ENCODE data around the gene CCDC171. TPM values are rescaled to one million over a fixed set of nuclear protein-coding genes. Genes with fewer than 3 reads are reported as not detected.

CCDC171 gene
- total RNA-seq: 1 to 10 TPM; 4.9 to 6.0 TPM

DNA sequence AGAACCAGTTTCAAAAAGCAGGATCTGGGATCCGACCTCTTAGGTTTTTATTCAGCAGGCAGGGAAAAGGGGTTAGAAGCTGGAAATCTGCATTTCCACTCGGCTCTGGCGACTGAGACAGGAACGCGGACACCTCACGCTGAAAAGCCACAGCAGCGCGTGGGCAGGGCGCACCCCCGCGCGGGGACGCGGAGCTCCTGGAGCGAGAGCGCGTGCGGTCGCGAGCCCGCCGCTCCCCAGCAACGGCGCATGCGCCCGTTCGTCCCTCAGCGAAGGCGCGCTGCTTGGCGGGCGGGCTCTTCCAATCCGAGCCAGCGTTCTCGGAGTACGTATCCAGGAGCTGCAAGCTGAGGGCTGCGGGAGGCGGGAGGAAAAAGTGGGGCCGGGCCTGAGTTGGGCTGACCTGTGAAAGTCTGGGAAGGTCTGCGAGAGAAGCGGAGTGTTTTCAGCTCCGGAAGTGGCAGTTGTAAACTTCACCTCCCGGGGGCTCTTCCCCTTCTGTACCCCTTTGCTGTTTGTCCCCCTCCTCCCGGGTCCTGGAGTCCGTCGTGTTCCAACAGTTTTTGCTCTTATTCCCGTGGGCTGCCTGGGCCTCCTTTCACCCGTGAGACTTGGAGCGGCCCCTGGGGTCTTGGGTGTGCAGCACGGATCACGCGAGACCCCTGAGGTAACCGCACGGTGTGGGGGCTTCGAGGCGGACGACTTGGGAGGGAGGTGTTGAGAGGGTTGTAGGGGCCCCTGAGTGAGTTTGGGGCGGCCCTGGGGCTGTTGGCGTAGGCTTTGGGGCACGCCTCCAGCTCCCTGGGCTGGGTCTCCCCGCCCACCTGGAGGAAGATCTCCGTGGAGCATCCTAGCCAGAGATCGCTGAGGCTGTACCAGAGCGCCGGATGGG is at the start of gene CCDC171:
Gene CCDC171, plus strand, starts transcription at position 408 of the 892 bp plus-strand sequence. CDS start 11,046 bp downstream, outside the sequence.
- peak; percentile 86 to 87 for ATAC-seq (replicated peaks in 1 of 2)
- peak; percentile 87 to 89 for DNase-seq
- H3K27ac Mint-ChIP-seq: peak within 1 kb of the TSS; percentile 92
- no peaks in the 10 kb centered on the region for H3K27me3 Mint-ChIP-seq (ENCODE audit: low read depth)
- H3K4me3 Mint-ChIP-seq: peak within 1 kb of the TSS; percentile 93 to 96
- H3K4me1 Mint-ChIP-seq (ENCODE audit: low read depth): peaks cover 21% of the 10 kb centered on the region
- no peaks in the 10 kb centered on the region for H3K36me3 Mint-ChIP-seq (ENCODE audit: insufficient read depth in 2 of 2)
- peaks cover 0 to 2% of the 10 kb centered on the region in 2 donors for H3K9me3 Mint-ChIP-seq

- H3K27me3 Mint-ChIP-seq (ENCODE audit: low read depth): no peaks in the 10 kb centered on the region
- ATAC-seq (replicated peaks in 1 of 2) (no peak), DNase-seq (no peak)
- H3K27ac Mint-ChIP-seq: peak overlapping the region; percentile 28
- peak overlapping the region in 1 of 2 donors; percentile 18 for H3K4me3 Mint-ChIP-seq
- no peaks in the 10 kb centered on the region for H3K9me3 Mint-ChIP-seq
- H3K4me1 Mint-ChIP-seq (ENCODE audit: low read depth): peaks cover 59% of the 10 kb centered on the region
- peaks cover 17 to 46% of the 10 kb centered on the region in 2 donors for H3K36me3 Mint-ChIP-seq (ENCODE audit: insufficient read depth in 2 of 2)
Observed at GRCh38 chr9:15505921-15506320, 46.9 kb upstream of the CCDC171 start.

GRCh38 chr9:15509931-15510788 is 42.7 kb upstream of the CCDC171 start:
- H3K9me3 Mint-ChIP-seq: no peaks in the 10 kb centered on the region
- H3K36me3 Mint-ChIP-seq (ENCODE audit: insufficient read depth in 2 of 2): peaks cover 13 to 33% of the 10 kb centered on the region in 2 donors
- DNase-seq (peak; percentile 64 to 68), ATAC-seq (replicated peaks in 1 of 2) (peak; percentile 49 to 56)
- peak overlapping the region; percentile 85 to 92 for H3K4me3 Mint-ChIP-seq
- peaks cover 66% of the 10 kb centered on the region for H3K4me1 Mint-ChIP-seq (ENCODE audit: low read depth)
- H3K27me3 Mint-ChIP-seq (ENCODE audit: low read depth): no peaks in the 10 kb centered on the region
- peak overlapping the region; percentile 95 for H3K27ac Mint-ChIP-seq

GRCh38 chr9:15510789-15511575 is 41.9 kb upstream of the CCDC171 start, which contains the start of gene PSIP1:
TSS of gene PSIP1 (minus strand) at chr9:15510970. CDS start at chr9:15510188, 782 bp downstream.
- no peaks in the 10 kb centered on the region for H3K27me3 Mint-ChIP-seq (ENCODE audit: low read depth)
- peaks cover 61% of the 10 kb centered on the region for H3K4me1 Mint-ChIP-seq (ENCODE audit: low read depth)
- no peaks in the 10 kb centered on the region for H3K9me3 Mint-ChIP-seq
- DNase-seq (peak; percentile 89), ATAC-seq (replicated peaks in 1 of 2) (peak; percentile 89)
- H3K4me3 Mint-ChIP-seq: peak within 1 kb of the TSS; percentile 90 to 92
- peak within 1 kb of the TSS; percentile 98 for H3K27ac Mint-ChIP-seq
- peaks cover 11 to 28% of the 10 kb centered on the region in 2 donors for H3K36me3 Mint-ChIP-seq (ENCODE audit: insufficient read depth in 2 of 2)

DNA sequence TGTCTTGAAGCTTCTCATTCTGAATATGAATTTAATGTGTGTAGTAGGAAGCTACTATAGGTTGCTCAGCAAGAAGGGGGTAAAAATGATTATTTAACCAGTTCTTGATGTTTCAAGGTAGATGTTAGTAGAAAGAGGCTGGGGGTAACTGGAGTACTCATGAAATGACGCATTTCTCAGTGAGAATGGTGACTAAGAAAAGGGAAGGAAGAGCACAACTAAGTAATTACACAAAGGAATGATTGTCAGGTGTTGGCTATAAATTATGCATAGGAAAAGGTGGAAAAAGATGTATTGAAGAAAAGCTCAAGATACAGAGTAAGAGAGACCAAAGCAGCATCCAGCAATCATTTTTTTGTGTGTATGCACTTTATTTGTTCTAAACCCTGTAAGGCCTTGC is 40.6 kb upstream of the CCDC171 start:
- DNase-seq (no peak), ATAC-seq (replicated peaks in 1 of 2) (no peak)
- Mint-ChIP-seq H3K36me3 (ENCODE audit: insufficient read depth in 2 of 2) (peaks cover 10 to 20% of the 10 kb centered on the region in 2 donors), H3K27me3 (ENCODE audit: low read depth) (no peaks in the 10 kb centered on the region), H3K9me3 (no peaks in the 10 kb centered on the region), H3K4me3 (peak overlapping the region; percentile 7 to 8), H3K27ac (peak overlapping the region; percentile 74), H3K4me1 (ENCODE audit: low read depth) (peaks cover 49% of the 10 kb centered on the region)

GRCh38 chr9:15512889-15513288 is 40.0 kb upstream of the CCDC171 start:
- Mint-ChIP-seq H3K4me1 (ENCODE audit: low read depth) (peaks cover 48% of the 10 kb centered on the region), H3K36me3 (ENCODE audit: insufficient read depth in 2 of 2) (peaks cover 10 to 19% of the 10 kb centered on the region in 2 donors), H3K9me3 (no peaks in the 10 kb centered on the region), H3K27me3 (ENCODE audit: low read depth) (no peaks in the 10 kb centered on the region), H3K27ac (no peak overlapping the region), H3K4me3 (no peak overlapping the region)
- ATAC-seq (replicated peaks in 1 of 2) (no peak), DNase-seq (no peak)

DNA sequence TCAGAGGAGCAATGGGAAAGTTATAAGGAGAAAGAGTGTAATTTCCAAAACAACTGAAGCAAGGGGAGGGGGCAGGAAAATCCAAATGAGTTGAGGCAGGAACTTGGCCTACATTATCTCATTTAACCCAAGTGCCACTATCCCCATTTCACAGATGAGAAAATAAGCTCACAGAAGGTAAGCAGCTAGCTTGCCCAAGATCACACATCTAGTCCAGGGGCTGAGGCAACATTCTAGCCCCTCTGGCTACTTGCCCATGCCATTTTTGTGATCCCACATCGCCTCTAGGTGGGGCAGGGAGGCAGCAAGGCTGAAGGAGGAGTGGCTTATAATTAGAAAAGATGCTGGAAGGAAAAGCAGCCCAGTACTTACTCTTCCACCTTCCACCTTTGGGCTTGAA is 39.5 kb upstream of the CCDC171 start:
- Mint-ChIP-seq H3K4me1 (ENCODE audit: low read depth) (peaks cover 44% of the 10 kb centered on the region), H3K4me3 (no peak overlapping the region), H3K36me3 (ENCODE audit: insufficient read depth in 2 of 2) (peaks cover 10 to 14% of the 10 kb centered on the region in 2 donors), H3K27ac (no peak overlapping the region), H3K9me3 (no peaks in the 10 kb centered on the region), H3K27me3 (ENCODE audit: low read depth) (no peaks in the 10 kb centered on the region)
- DNase-seq: peak; percentile 19 to 20
- no peak for ATAC-seq (replicated peaks in 1 of 2)

GRCh38 chr9:15519831-15520230 is 33.0 kb upstream of the CCDC171 start:
- no peaks in the 10 kb centered on the region for H3K36me3 Mint-ChIP-seq (ENCODE audit: insufficient read depth in 2 of 2)
- DNase-seq: no peak
- peaks cover 11% of the 10 kb centered on the region for H3K4me1 Mint-ChIP-seq (ENCODE audit: low read depth)
- no peak overlapping the region for H3K27ac Mint-ChIP-seq
- H3K4me3 Mint-ChIP-seq: no peak overlapping the region
- no peaks in the 10 kb centered on the region for H3K27me3 Mint-ChIP-seq (ENCODE audit: low read depth)
- no peak for ATAC-seq (replicated peaks in 1 of 2)
- H3K9me3 Mint-ChIP-seq: no peaks in the 10 kb centered on the region

GRCh38 chr9:15521254-15521653 is 31.6 kb upstream of the CCDC171 start:
- Mint-ChIP-seq H3K36me3 (ENCODE audit: insufficient read depth in 2 of 2) (no peaks in the 10 kb centered on the region), H3K4me1 (ENCODE audit: low read depth) (peaks cover 11% of the 10 kb centered on the region), H3K27ac (no peak overlapping the region), H3K27me3 (ENCODE audit: low read depth) (no peaks in the 10 kb centered on the region), H3K9me3 (no peaks in the 10 kb centered on the region), H3K4me3 (no peak overlapping the region)
- DNase-seq (no peak), ATAC-seq (replicated peaks in 1 of 2) (no peak)

- no peak overlapping the region for H3K27ac Mint-ChIP-seq
Observed at GRCh38 chr9:15522130-15522755, 30.6 kb upstream of the CCDC171 start.

DNA sequence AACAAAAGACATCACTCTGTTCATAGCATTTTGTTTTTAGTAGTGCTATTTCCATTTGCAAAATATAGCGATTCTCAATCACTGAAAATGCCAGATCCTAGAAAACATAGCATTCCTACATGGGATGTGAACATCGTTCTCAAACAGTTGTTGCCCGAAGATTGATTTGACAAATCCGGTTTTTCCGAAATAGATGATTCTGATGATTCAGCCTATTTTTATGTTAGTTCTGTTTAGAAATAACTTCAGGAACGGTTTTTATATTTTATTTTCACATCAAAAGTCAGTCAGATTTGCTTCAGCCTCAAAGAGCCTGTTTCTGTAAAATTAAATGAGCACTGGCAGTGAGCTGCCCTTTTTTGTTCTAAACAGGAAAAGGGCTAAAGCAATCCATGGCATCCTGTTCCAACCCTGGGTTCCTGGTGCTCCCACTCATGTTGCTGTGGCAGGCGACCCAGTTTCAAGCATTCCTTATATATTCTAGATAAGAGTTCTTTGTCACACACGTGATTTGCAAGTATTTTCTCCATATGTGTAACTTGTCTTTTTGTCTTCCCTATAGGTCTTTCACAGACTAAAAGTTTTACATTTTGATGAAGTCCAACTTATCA is 27.9 kb upstream of the CCDC171 start:
- no peak overlapping the region for H3K4me3 Mint-ChIP-seq

More at GRCh38 chr9:15522130-15522755, 30.6 kb upstream of the CCDC171 start:
- H3K27me3 Mint-ChIP-seq (ENCODE audit: low read depth): no peaks in the 10 kb centered on the region
- no peaks in the 10 kb centered on the region for H3K9me3 Mint-ChIP-seq
- H3K36me3 Mint-ChIP-seq (ENCODE audit: insufficient read depth in 2 of 2): no peaks in the 10 kb centered on the region
- peaks cover 11% of the 10 kb centered on the region for H3K4me1 Mint-ChIP-seq (ENCODE audit: low read depth)
- ATAC-seq (replicated peaks in 1 of 2) (peak; percentile 52 to 79), DNase-seq (no peak)
- H3K4me3 Mint-ChIP-seq: peak overlapping the region in 1 of 2 donors; percentile 15

GRCh38 chr9:15525958-15526357 is 26.9 kb upstream of the CCDC171 start:
- no peaks in the 10 kb centered on the region for H3K36me3 Mint-ChIP-seq (ENCODE audit: insufficient read depth in 2 of 2)
- DNase-seq: no peak
- peaks cover 12% of the 10 kb centered on the region for H3K4me1 Mint-ChIP-seq (ENCODE audit: low read depth)
- H3K4me3 Mint-ChIP-seq: no peak overlapping the region
- no peak overlapping the region for H3K27ac Mint-ChIP-seq
- no peak for ATAC-seq (replicated peaks in 1 of 2)
- no peaks in the 10 kb centered on the region for H3K27me3 Mint-ChIP-seq (ENCODE audit: low read depth)
- H3K9me3 Mint-ChIP-seq: no peaks in the 10 kb centered on the region

More for the DNA sequence above, 27.9 kb upstream of the CCDC171 start:
- ATAC-seq (replicated peaks in 1 of 2) (no peak), DNase-seq (no peak)
- Mint-ChIP-seq H3K9me3 (no peaks in the 10 kb centered on the region), H3K4me1 (ENCODE audit: low read depth) (peaks cover 11% of the 10 kb centered on the region), H3K27ac (no peak overlapping the region), H3K27me3 (ENCODE audit: low read depth) (no peaks in the 10 kb centered on the region), H3K36me3 (ENCODE audit: insufficient read depth in 2 of 2) (no peaks in the 10 kb centered on the region)
